K562 (cell line): ENCODE measurements around the gene ZGLP1. TPM values are rescaled to one million over a fixed set of nuclear protein-coding genes. Genes with fewer than 3 reads are reported as not detected.
A peak's percentile ranks its signal among the peaks of the same experiment; 100 is the strongest.

Experiments used
- ATF6 ChIP-seq: sonication (generic); formaldehyde crosslinking; IDR thresholded peaks from 2 replicates; pipeline ENCODE4 v1.4.0; 2020; ENCODE audit warnings: mild to moderate bottlenecking, missing genetic modification reagents
- CREBBP ChIP-seq: IDR thresholded peaks from one replicate; pipeline ENCODE4 v1.6.1; 2012; ENCODE audit warnings: low read depth, mild to moderate bottlenecking, control low read depth, inconsistent platforms, low read length
- EZH2 ChIP-seq: IDR thresholded peaks from 2 replicates; pipeline ENCODE4 v1.6.1; 2012; ENCODE audit warnings: low read depth, mild to moderate bottlenecking, inconsistent platforms, low read length, borderline replicate concordance
- FOXP4 ChIP-seq: sonication (generic); formaldehyde crosslinking; IDR thresholded peaks from 2 replicates; pipeline ENCODE4 v1.8.0; 2022; ENCODE audit warnings: mild to moderate bottlenecking, missing genetic modification reagents, borderline replicate concordance
- JUNB ChIP-seq: fragments of 450-650 bp; formaldehyde crosslinking; conservative IDR thresholded peaks from 2 replicates; pipeline ENCODE4 v1.4.0; 2020; ENCODE audit warnings: mild to moderate bottlenecking
- LEF1 ChIP-seq: fragments of 450-650 bp; IDR thresholded peaks from 2 replicates; pipeline ENCODE4 v1.6.1; 2016; ENCODE audit warnings: mild to moderate bottlenecking
- PCBP1 ChIP-seq: fragments of 200-400 bp; formaldehyde crosslinking; IDR thresholded peaks from 2 replicates; pipeline ENCODE4 v1.6.1; 2018; ENCODE audit warnings: mild to moderate bottlenecking, low read depth, low read length; ENCODE audit not compliant: poor library complexity, severe bottlenecking
- PPARD ChIP-seq: fragments of 250-450 bp; sonication (Bioruptor Pico); IDR thresholded peaks from 2 replicates; pipeline ENCODE4 v1.8.0; 2022; ENCODE audit warnings: inconsistent platforms, mild to moderate bottlenecking, moderate library complexity
- RBM15 ChIP-seq: fragments of 200-400 bp; formaldehyde crosslinking; IDR thresholded peaks from 2 replicates; pipeline ENCODE4 v1.6.1; 2018; ENCODE audit warnings: mild to moderate bottlenecking, low read length, moderate library complexity; ENCODE audit not compliant: insufficient read depth
- RFX7 ChIP-seq: fragments of 250-450 bp; sonication (Bioruptor Pico); IDR thresholded peaks from 2 replicates; pipeline ENCODE4 v1.5.1; 2021; ENCODE audit warnings: mild to moderate bottlenecking
- TFE3 ChIP-seq: fragments of 450-650 bp; formaldehyde crosslinking; IDR thresholded peaks from 2 replicates; pipeline ENCODE4 v1.4.0; 2020; ENCODE audit warnings: mild to moderate bottlenecking, mixed read lengths
- ZBED1 ChIP-seq: IDR thresholded peaks from 2 replicates; pipeline ENCODE4 v1.6.1; 2014
- ZBTB2 ChIP-seq: fragments of 450-650 bp; IDR thresholded peaks from 2 replicates; pipeline ENCODE4 v1.6.1; 2016; ENCODE audit warnings: antibody characterized with exemption
- ZNF316 ChIP-seq: fragments of 450-650 bp; IDR thresholded peaks from 2 replicates; pipeline ENCODE4 v1.6.1; 2016
- polyA plus RNA-seq, 8 experiments: library from polyadenylated mRNA; depleted of rRNA in 4 of 8; stranded (reverse) in 5 of 8; unstranded in 3 of 8; fragments of >200 nt; fragmentation: Nextera tagmentation in 2 of 8; fragmentation: Illumina TruSeq in 1 of 8; extraction: Ambion mirVana in 2 of 8; extraction: Trizol in 1 of 8; gene quantifications; 2 replicates each; pipeline versions ENCODE4 v1.2.1 to v1.2.3, GENCODE V29; 2011 to 2014; ENCODE audit warnings: inconsistent platforms in 1 of 8, missing spikeins in 1 of 8
- total RNA-seq, 7 experiments: library from RNA; depleted of rRNA in 6 of 7; stranded (reverse); fragments of >200 nt in 6 of 7; fragmentation: Illumina TruSeq in 2 of 7; extraction: Trizol in 2 of 7; gene quantifications; 2 replicates each; pipeline versions ENCODE4 v1.2.1 to v1.2.3, GENCODE V29; 2011 to 2021; ENCODE audit warnings: low replicate concordance in 1 of 7
- TF ChIP-seq, protein P1 (sequence below): fragments of 450-650 bp; IDR thresholded peaks from 2 replicates; pipeline ENCODE4 v1.7.1; 2018; ENCODE audit warnings: mild to moderate bottlenecking, low read depth; ENCODE audit not compliant: partially characterized antibody

Gene ZGLP1
- total and polyA plus RNA-seq, 9 of the 15 experiments (the other 6 are each of a cell fraction or from before 2014, with no cell fraction given): 0.24 to 4.5 (median 2.2) TPM

- TF ChIP-seq ATF6 (CRISPR knock-in tag): peak; percentile 63
- TF ChIP-seq ZNF316: 0 out of 2 replicates have a peak, but pooled peaks have one; percentile 7
- TF ChIP-seq EZH2: no peak
- no peak for TF ChIP-seq RBM15
- no peak for TF ChIP-seq ZBED1
- TF ChIP-seq TFE3 (CRISPR knock-in tag): no peak
- no peak for TF ChIP-seq JUNB (CRISPR knock-in tag)
- TF ChIP-seq, protein P1, sequence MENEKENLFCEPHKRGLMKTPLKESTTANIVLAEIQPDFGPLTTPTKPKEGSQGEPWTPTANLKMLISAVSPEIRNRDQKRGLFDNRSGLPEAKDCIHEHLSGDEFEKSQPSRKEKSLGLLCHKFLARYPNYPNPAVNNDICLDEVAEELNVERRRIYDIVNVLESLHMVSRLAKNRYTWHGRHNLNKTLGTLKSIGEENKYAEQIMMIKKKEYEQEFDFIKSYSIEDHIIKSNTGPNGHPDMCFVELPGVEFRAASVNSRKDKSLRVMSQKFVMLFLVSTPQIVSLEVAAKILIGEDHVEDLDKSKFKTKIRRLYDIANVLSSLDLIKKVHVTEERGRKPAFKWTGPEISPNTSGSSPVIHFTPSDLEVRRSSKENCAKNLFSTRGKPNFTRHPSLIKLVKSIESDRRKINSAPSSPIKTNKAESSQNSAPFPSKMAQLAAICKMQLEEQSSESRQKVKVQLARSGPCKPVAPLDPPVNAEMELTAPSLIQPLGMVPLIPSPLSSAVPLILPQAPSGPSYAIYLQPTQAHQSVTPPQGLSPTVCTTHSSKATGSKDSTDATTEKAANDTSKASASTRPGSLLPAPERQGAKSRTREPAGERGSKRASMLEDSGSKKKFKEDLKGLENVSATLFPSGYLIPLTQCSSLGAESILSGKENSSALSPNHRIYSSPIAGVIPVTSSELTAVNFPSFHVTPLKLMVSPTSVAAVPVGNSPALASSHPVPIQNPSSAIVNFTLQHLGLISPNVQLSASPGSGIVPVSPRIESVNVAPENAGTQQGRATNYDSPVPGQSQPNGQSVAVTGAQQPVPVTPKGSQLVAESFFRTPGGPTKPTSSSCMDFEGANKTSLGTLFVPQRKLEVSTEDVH: peak; percentile 95
- peak; percentile 68 for TF ChIP-seq PCBP1
- no peak for TF ChIP-seq RFX7 (CRISPR knock-in tag)
- TF ChIP-seq PPARD (CRISPR knock-in tag): no peak
- no peak for TF ChIP-seq CREBBP
- peak; percentile 16; the same call in 1 of the 2 replicates for TF ChIP-seq LEF1
- peak; percentile 92 for TF ChIP-seq FOXP4 (CRISPR knock-in tag)
- TF ChIP-seq ZBTB2: peak; percentile 91
These were observed 23.5 kb upstream of the ZGLP1 start, which contains the start of gene RAVER1 (continued) for GRCh38 chr19:10332965-10333757.
